Stimulated activated naive CD8-positive, alpha-beta T cell treated with anti-CD3 and anti-CD28 coated beads, Interleukin-15, Interleukin-2, amounts not matched to agents 100 ng/mL and 50 ng/mL, for 24 hours (primary cell): ENCODE results near the gene RPUSD2.

ENCODE experiments used
- H3K27ac Mint-ChIP-seq: one replicate; pipeline ENCODE4 v1.8.0; 2021; ENCODE audit warnings: mild to moderate bottlenecking, mixed read lengths
- H3K27me3 Mint-ChIP-seq: one replicate; pipeline ENCODE4 v1.8.0; 2021; ENCODE audit warnings: mixed read lengths
- H3K36me3 Mint-ChIP-seq: one replicate; pipeline ENCODE4 v1.8.0; 2021; ENCODE audit warnings: low read depth, mixed read lengths
- H3K4me1 Mint-ChIP-seq: one replicate; pipeline ENCODE4 v1.8.0; 2021; ENCODE audit warnings: low read depth, mixed read lengths
- H3K4me3 Mint-ChIP-seq: one replicate; pipeline ENCODE4 v1.8.0; 2021; ENCODE audit warnings: mild to moderate bottlenecking, mixed read lengths
- H3K9me3 Mint-ChIP-seq: one replicate; pipeline ENCODE4 v1.8.0; 2021; ENCODE audit warnings: mixed read lengths

RPUSD2 gene

GRCh38 chr15:40590667-40591050 is 21.6 kb downstream of the RPUSD2 start:
- Mint-ChIP-seq H3K36me3 (no peaks in the 10 kb centered on the region), H3K27me3 (peaks cover 4% of the 10 kb centered on the region), H3K4me1 (peaks cover 30% of the 10 kb centered on the region), H3K4me3 (peak overlapping the region; percentile 86), H3K9me3 (no peaks in the 10 kb centered on the region), H3K27ac (peak overlapping the region; percentile 72)

GRCh38 chr15:40591389-40591788 is 22.3 kb downstream of the RPUSD2 start:
- H3K27ac Mint-ChIP-seq = no peak overlapping the region
- peaks cover 4% of the 10 kb centered on the region for H3K27me3 Mint-ChIP-seq
- peaks cover 30% of the 10 kb centered on the region for H3K4me1 Mint-ChIP-seq
- H3K36me3 Mint-ChIP-seq = no peaks in the 10 kb centered on the region
- no peak overlapping the region for H3K4me3 Mint-ChIP-seq
- no peaks in the 10 kb centered on the region for H3K9me3 Mint-ChIP-seq

GRCh38 chr15:40593165-40593564 is 24.1 kb downstream of the RPUSD2 start:
- Mint-ChIP-seq H3K36me3 (no peaks in the 10 kb centered on the region), H3K4me3 (peak overlapping the region; percentile 91), H3K4me1 (peaks cover 30% of the 10 kb centered on the region), H3K27me3 (peaks cover 4% of the 10 kb centered on the region), H3K9me3 (no peaks in the 10 kb centered on the region), H3K27ac (peak overlapping the region; percentile 96)

- Mint-ChIP-seq H3K9me3 (no peaks in the 10 kb centered on the region), H3K4me3 (peak within 1 kb of the TSS; percentile 91), H3K4me1 (peaks cover 30% of the 10 kb centered on the region), H3K27ac (peak within 1 kb of the TSS; percentile 96), H3K27me3 (peaks cover 4% of the 10 kb centered on the region), H3K36me3 (no peaks in the 10 kb centered on the region)
Measured at GRCh38 chr15:40593588-40594428, 24.7 kb downstream of the RPUSD2 start, which contains the start of gene KNL1. KNL1 (plus strand) TSS chr15:40594249; CDS start chr15:40602932, 8,683 bp downstream.

GRCh38 chr15:40594429-40594836 is 25.3 kb downstream of the RPUSD2 start:
- no peaks in the 10 kb centered on the region for H3K9me3 Mint-ChIP-seq
- H3K27me3 Mint-ChIP-seq = peaks cover 4% of the 10 kb centered on the region
- H3K4me3 Mint-ChIP-seq = peak overlapping the region; percentile 91
- peak overlapping the region; percentile 96 for H3K27ac Mint-ChIP-seq
- no peaks in the 10 kb centered on the region for H3K36me3 Mint-ChIP-seq
- peaks cover 29% of the 10 kb centered on the region for H3K4me1 Mint-ChIP-seq

GRCh38 chr15:40595219-40595618 is 26.1 kb downstream of the RPUSD2 start:
- peaks cover 24% of the 10 kb centered on the region for H3K4me1 Mint-ChIP-seq
- peaks cover 4% of the 10 kb centered on the region for H3K27me3 Mint-ChIP-seq
- no peak overlapping the region for H3K27ac Mint-ChIP-seq
- H3K36me3 Mint-ChIP-seq = no peaks in the 10 kb centered on the region
- no peaks in the 10 kb centered on the region for H3K9me3 Mint-ChIP-seq
- H3K4me3 Mint-ChIP-seq = peak overlapping the region; percentile 91

- Mint-ChIP-seq H3K9me3 (no peaks in the 10 kb centered on the region), H3K27me3 (peaks cover 4% of the 10 kb centered on the region), H3K4me3 (no peak overlapping the region), H3K27ac (no peak overlapping the region), H3K36me3 (no peaks in the 10 kb centered on the region), H3K4me1 (peaks cover 19% of the 10 kb centered on the region)
Measured at GRCh38 chr15:40595773-40596172, 26.7 kb downstream of the RPUSD2 start.

GRCh38 chr15:40597024-40597423 is 27.9 kb downstream of the RPUSD2 start:
- Mint-ChIP-seq H3K9me3 (no peaks in the 10 kb centered on the region), H3K4me3 (no peak overlapping the region), H3K27ac (no peak overlapping the region), H3K36me3 (no peaks in the 10 kb centered on the region), H3K4me1 (peaks cover 19% of the 10 kb centered on the region), H3K27me3 (peaks cover 4% of the 10 kb centered on the region)

- H3K9me3 Mint-ChIP-seq = no peaks in the 10 kb centered on the region
- H3K36me3 Mint-ChIP-seq = no peaks in the 10 kb centered on the region
- peaks cover 14% of the 10 kb centered on the region for H3K4me1 Mint-ChIP-seq
- no peak overlapping the region for H3K27ac Mint-ChIP-seq
- H3K27me3 Mint-ChIP-seq = peaks cover 4% of the 10 kb centered on the region
- no peak overlapping the region for H3K4me3 Mint-ChIP-seq
Measured at GRCh38 chr15:40598126-40598525, 29.0 kb downstream of the RPUSD2 start.

GRCh38 chr15:40598672-40599071 is 29.6 kb downstream of the RPUSD2 start:
- Mint-ChIP-seq H3K4me3 (no peak overlapping the region), H3K36me3 (no peaks in the 10 kb centered on the region), H3K27ac (no peak overlapping the region), H3K9me3 (no peaks in the 10 kb centered on the region), H3K4me1 (peaks cover 9% of the 10 kb centered on the region), H3K27me3 (peaks cover 4% of the 10 kb centered on the region)

- Mint-ChIP-seq H3K27me3 (no peaks in the 10 kb centered on the region), H3K4me3 (no peak overlapping the region), H3K4me1 (no peaks in the 10 kb centered on the region), H3K27ac (no peak overlapping the region), H3K9me3 (no peaks in the 10 kb centered on the region), H3K36me3 (peaks cover 4% of the 10 kb centered on the region)
Measured at GRCh38 chr15:40600956-40601355, 31.9 kb downstream of the RPUSD2 start.

GRCh38 chr15:40603935-40604334 is 34.8 kb downstream of the RPUSD2 start:
- Mint-ChIP-seq H3K4me1 (no peaks in the 10 kb centered on the region), H3K36me3 (peaks cover 14% of the 10 kb centered on the region), H3K4me3 (no peak overlapping the region), H3K9me3 (no peaks in the 10 kb centered on the region), H3K27ac (no peak overlapping the region), H3K27me3 (no peaks in the 10 kb centered on the region)

GRCh38 chr15:40613080-40613479 is 44.0 kb downstream of the RPUSD2 start:
- no peaks in the 10 kb centered on the region for H3K4me1 Mint-ChIP-seq
- no peak overlapping the region for H3K27ac Mint-ChIP-seq
- peaks cover 16% of the 10 kb centered on the region for H3K36me3 Mint-ChIP-seq
- H3K9me3 Mint-ChIP-seq = no peaks in the 10 kb centered on the region
- H3K4me3 Mint-ChIP-seq = no peak overlapping the region
- H3K27me3 Mint-ChIP-seq = no peaks in the 10 kb centered on the region

GRCh38 chr15:40618023-40618422 is 48.9 kb downstream of the RPUSD2 start:
- Mint-ChIP-seq H3K27ac (no peak overlapping the region), H3K4me1 (no peaks in the 10 kb centered on the region), H3K36me3 (peaks cover 28% of the 10 kb centered on the region), H3K9me3 (no peaks in the 10 kb centered on the region), H3K27me3 (no peaks in the 10 kb centered on the region), H3K4me3 (no peak overlapping the region)

- H3K27ac Mint-ChIP-seq = no peak overlapping the region
- H3K4me3 Mint-ChIP-seq = no peak overlapping the region
- H3K9me3 Mint-ChIP-seq = no peaks in the 10 kb centered on the region
- peaks cover 28% of the 10 kb centered on the region for H3K36me3 Mint-ChIP-seq
- H3K4me1 Mint-ChIP-seq = no peaks in the 10 kb centered on the region
- H3K27me3 Mint-ChIP-seq = no peaks in the 10 kb centered on the region
Measured at GRCh38 chr15:40618906-40619305, 49.8 kb downstream of the RPUSD2 start.

GRCh38 chr15:40623361-40623760 is 54.3 kb downstream of the RPUSD2 start:
- Mint-ChIP-seq H3K27me3 (no peaks in the 10 kb centered on the region), H3K9me3 (no peaks in the 10 kb centered on the region)

More at GRCh38 chr15:40623361-40623760, 54.3 kb downstream of the RPUSD2 start:
- Mint-ChIP-seq H3K36me3 (peaks cover 31% of the 10 kb centered on the region), H3K4me3 (no peak overlapping the region), H3K4me1 (no peaks in the 10 kb centered on the region), H3K27ac (no peak overlapping the region)
